Activated naive CD4-positive, alpha-beta T cell treated with anti-CD3 and anti-CD28 coated beads, Interleukin-2, amount 50 U/mL, for 24 hours (primary cell): ENCODE results near the gene ULBP3.

ENCODE experiments used
- H3K27ac Mint-ChIP-seq: one replicate; pipeline ENCODE4 v1.8.0; 2021; ENCODE audit warnings: mild to moderate bottlenecking, mixed read lengths
- H3K27me3 Mint-ChIP-seq: one replicate; pipeline ENCODE4 v1.8.0; 2021; ENCODE audit warnings: mixed read lengths
- H3K36me3 Mint-ChIP-seq: one replicate; pipeline ENCODE4 v1.8.0; 2021; ENCODE audit warnings: mixed read lengths
- H3K4me1 Mint-ChIP-seq: one replicate; pipeline ENCODE4 v1.8.0; 2021; ENCODE audit warnings: mixed read lengths
- H3K4me3 Mint-ChIP-seq: one replicate; pipeline ENCODE4 v1.8.0; 2021; ENCODE audit warnings: mild to moderate bottlenecking, mixed read lengths
- H3K9me3 Mint-ChIP-seq: one replicate; pipeline ENCODE4 v1.8.0; 2021; ENCODE audit warnings: mixed read lengths

The ULBP3 gene

GRCh38 chr6:150058986-150059385 lies 9.9 kb downstream of the ULBP3 start:
- Mint-ChIP-seq H3K27ac (no peak overlapping the region), H3K4me3 (no peak overlapping the region), H3K4me1 (peaks cover 8% of the 10 kb centered on the region), H3K36me3 (peaks cover 6% of the 10 kb centered on the region), H3K27me3 (peaks cover 28% of the 10 kb centered on the region), H3K9me3 (no peaks in the 10 kb centered on the region)

DNA sequence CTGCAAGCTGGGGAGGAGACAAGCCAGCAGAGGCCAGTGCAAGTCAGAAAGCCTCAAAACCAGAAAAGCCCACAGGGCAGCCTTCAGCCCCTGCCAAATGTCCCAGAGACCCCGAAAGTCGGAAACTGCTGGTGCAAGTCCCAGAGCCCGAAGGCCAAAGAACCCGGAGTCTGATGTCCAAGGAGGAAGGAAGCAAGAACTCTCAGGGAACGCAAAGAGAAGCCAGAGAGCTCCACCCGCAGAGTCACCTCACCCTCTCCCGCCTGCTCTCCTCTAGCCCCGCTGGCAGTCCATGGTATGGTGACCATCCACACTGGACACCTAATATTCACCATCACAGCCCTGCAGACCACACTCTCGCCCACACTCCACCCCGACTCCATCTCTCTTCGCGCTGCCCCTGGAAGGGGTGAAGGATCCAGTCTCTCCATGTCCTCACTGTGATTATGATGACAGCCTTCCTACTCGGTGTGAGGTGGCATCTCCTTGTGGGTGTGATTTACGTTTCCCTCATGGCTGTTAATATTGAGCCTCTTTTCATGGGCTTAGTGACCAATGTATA lies 10.6 kb downstream of the ULBP3 start:
- no peak overlapping the region for H3K27ac Mint-ChIP-seq
- peaks cover 8% of the 10 kb centered on the region for H3K4me1 Mint-ChIP-seq
- peaks cover 5% of the 10 kb centered on the region for H3K36me3 Mint-ChIP-seq
- peaks cover 32% of the 10 kb centered on the region for H3K27me3 Mint-ChIP-seq
- no peak overlapping the region for H3K4me3 Mint-ChIP-seq
- no peaks in the 10 kb centered on the region for H3K9me3 Mint-ChIP-seq

- H3K4me1 Mint-ChIP-seq = peaks cover 8% of the 10 kb centered on the region
- H3K36me3 Mint-ChIP-seq = peaks cover 5% of the 10 kb centered on the region
- H3K9me3 Mint-ChIP-seq = no peaks in the 10 kb centered on the region
- no peak overlapping the region for H3K27ac Mint-ChIP-seq
- H3K4me3 Mint-ChIP-seq = no peak overlapping the region
- H3K27me3 Mint-ChIP-seq = peaks cover 38% of the 10 kb centered on the region
These were observed 11.4 kb downstream of the ULBP3 start for GRCh38 chr6:150057501-150057951.

- Mint-ChIP-seq H3K36me3 (peaks cover 8% of the 10 kb centered on the region), H3K4me1 (peaks cover 8% of the 10 kb centered on the region), H3K4me3 (no peak overlapping the region), H3K27me3 (peaks cover 42% of the 10 kb centered on the region), H3K27ac (no peak overlapping the region), H3K9me3 (no peaks in the 10 kb centered on the region)
These were observed 12.0 kb downstream of the ULBP3 start for GRCh38 chr6:150056916-150057315.

GRCh38 chr6:150056156-150056555 lies 12.8 kb downstream of the ULBP3 start:
- no peak overlapping the region for H3K27ac Mint-ChIP-seq
- H3K9me3 Mint-ChIP-seq = no peaks in the 10 kb centered on the region
- H3K36me3 Mint-ChIP-seq = peaks cover 8% of the 10 kb centered on the region

GRCh38 chr6:150055131-150055530 lies 13.8 kb downstream of the ULBP3 start:
- H3K27me3 Mint-ChIP-seq = peaks cover 50% of the 10 kb centered on the region
- H3K4me1 Mint-ChIP-seq = peaks cover 6% of the 10 kb centered on the region
- H3K9me3 Mint-ChIP-seq = no peaks in the 10 kb centered on the region
- no peak overlapping the region for H3K4me3 Mint-ChIP-seq
- peaks cover 8% of the 10 kb centered on the region for H3K36me3 Mint-ChIP-seq
- no peak overlapping the region for H3K27ac Mint-ChIP-seq

More at GRCh38 chr6:150056156-150056555, 12.8 kb downstream of the ULBP3 start:
- Mint-ChIP-seq H3K4me3 (no peak overlapping the region), H3K27me3 (peaks cover 44% of the 10 kb centered on the region), H3K4me1 (peaks cover 8% of the 10 kb centered on the region)

DNA sequence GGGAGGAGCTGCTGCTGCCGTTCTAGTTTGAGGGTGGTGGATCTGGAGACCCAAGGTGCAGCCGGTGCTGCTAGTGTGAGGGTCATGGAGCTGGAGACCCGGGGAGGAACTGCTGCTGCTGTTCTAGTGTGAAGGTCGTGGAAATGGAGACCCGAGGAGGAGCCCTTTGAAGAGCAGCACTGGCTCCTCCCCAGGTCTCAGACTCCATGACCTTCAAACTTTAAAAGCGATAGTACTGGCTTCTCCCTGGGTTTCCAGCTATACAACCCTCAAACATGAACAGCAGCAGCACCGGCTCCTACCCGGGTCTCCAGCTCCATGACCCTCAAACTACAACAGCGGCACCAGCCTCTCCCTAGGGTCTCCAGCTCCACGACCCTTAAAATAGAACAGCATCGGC lies 15.5 kb downstream of the ULBP3 start:
- Mint-ChIP-seq H3K27ac (no peak overlapping the region), H3K27me3 (peaks cover 44% of the 10 kb centered on the region), H3K36me3 (peaks cover 6% of the 10 kb centered on the region), H3K4me1 (no peaks in the 10 kb centered on the region), H3K4me3 (no peak overlapping the region), H3K9me3 (no peaks in the 10 kb centered on the region)

DNA sequence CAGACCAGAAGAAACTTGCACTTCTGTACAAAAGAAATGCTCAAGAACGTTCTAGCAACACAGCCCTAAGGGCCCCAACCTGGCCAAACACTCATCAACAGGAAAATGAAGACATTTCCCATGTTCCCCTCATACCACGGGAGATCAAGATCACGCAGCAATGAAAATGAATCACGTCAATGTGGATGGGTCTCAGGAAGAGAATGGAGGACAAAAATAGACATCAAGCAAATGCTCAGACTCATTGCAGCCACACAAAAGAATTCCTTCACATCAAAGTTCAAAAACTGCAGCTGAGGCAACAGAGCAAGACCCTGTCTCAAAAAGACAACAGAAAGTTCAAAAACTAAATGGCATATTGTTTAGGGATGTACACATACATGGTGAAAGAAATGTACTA lies 18.1 kb downstream of the ULBP3 start:
- Mint-ChIP-seq H3K27ac (no peak overlapping the region), H3K27me3 (peaks cover 50% of the 10 kb centered on the region), H3K4me1 (no peaks in the 10 kb centered on the region), H3K4me3 (no peak overlapping the region), H3K9me3 (no peaks in the 10 kb centered on the region), H3K36me3 (peaks cover 7% of the 10 kb centered on the region)

DNA sequence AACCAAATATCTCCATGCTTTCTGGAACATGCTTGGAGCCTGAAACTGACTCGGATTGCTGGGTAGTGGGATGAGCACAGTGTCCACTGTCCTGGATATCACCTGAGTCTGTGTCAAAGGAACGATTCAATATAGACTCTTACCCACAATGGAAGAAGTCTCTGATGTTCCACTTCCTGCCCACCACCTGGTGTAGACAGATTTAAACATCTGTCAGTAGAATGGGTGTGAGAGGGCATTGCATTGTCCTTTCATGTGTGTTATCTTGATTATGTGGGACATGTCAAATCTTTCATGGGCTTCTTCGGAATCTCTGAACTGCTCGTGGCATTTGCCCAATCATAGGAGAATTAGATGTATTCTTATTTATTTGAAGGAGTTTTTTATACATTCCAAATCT lies 20.8 kb downstream of the ULBP3 start:
- Mint-ChIP-seq H3K36me3 (peaks cover 4% of the 10 kb centered on the region), H3K27me3 (peaks cover 28% of the 10 kb centered on the region), H3K4me3 (no peak overlapping the region), H3K27ac (no peak overlapping the region), H3K4me1 (no peaks in the 10 kb centered on the region), H3K9me3 (no peaks in the 10 kb centered on the region)

- H3K4me1 Mint-ChIP-seq = no peaks in the 10 kb centered on the region
- H3K27ac Mint-ChIP-seq = no peak overlapping the region
- peaks cover 21% of the 10 kb centered on the region for H3K27me3 Mint-ChIP-seq
- no peaks in the 10 kb centered on the region for H3K9me3 Mint-ChIP-seq
- no peak overlapping the region for H3K4me3 Mint-ChIP-seq
- H3K36me3 Mint-ChIP-seq = peaks cover 1% of the 10 kb centered on the region
These were observed 22.0 kb downstream of the ULBP3 start for GRCh38 chr6:150046943-150047342.

- peaks cover 1% of the 10 kb centered on the region for H3K36me3 Mint-ChIP-seq
- H3K27ac Mint-ChIP-seq = no peak overlapping the region
- no peaks in the 10 kb centered on the region for H3K9me3 Mint-ChIP-seq
- H3K4me1 Mint-ChIP-seq = no peaks in the 10 kb centered on the region
- H3K27me3 Mint-ChIP-seq = peaks cover 21% of the 10 kb centered on the region
- H3K4me3 Mint-ChIP-seq = no peak overlapping the region
These were observed 24.2 kb downstream of the ULBP3 start for GRCh38 chr6:150044621-150045145.

GRCh38 chr6:150043501-150044412 lies 25.2 kb downstream of the ULBP3 start:
- H3K27ac Mint-ChIP-seq = no peak overlapping the region
- H3K9me3 Mint-ChIP-seq = no peaks in the 10 kb centered on the region
- no peak overlapping the region for H3K4me3 Mint-ChIP-seq
- peaks cover 25% of the 10 kb centered on the region for H3K27me3 Mint-ChIP-seq
- no peaks in the 10 kb centered on the region for H3K4me1 Mint-ChIP-seq
- H3K36me3 Mint-ChIP-seq = peaks cover 1% of the 10 kb centered on the region

GRCh38 chr6:150043096-150043495 lies 25.8 kb downstream of the ULBP3 start:
- H3K27ac Mint-ChIP-seq = no peak overlapping the region
- no peaks in the 10 kb centered on the region for H3K9me3 Mint-ChIP-seq
- peaks cover 4% of the 10 kb centered on the region for H3K4me1 Mint-ChIP-seq
- H3K36me3 Mint-ChIP-seq = peaks cover 1% of the 10 kb centered on the region
- H3K27me3 Mint-ChIP-seq = peaks cover 26% of the 10 kb centered on the region
- no peak overlapping the region for H3K4me3 Mint-ChIP-seq

DNA sequence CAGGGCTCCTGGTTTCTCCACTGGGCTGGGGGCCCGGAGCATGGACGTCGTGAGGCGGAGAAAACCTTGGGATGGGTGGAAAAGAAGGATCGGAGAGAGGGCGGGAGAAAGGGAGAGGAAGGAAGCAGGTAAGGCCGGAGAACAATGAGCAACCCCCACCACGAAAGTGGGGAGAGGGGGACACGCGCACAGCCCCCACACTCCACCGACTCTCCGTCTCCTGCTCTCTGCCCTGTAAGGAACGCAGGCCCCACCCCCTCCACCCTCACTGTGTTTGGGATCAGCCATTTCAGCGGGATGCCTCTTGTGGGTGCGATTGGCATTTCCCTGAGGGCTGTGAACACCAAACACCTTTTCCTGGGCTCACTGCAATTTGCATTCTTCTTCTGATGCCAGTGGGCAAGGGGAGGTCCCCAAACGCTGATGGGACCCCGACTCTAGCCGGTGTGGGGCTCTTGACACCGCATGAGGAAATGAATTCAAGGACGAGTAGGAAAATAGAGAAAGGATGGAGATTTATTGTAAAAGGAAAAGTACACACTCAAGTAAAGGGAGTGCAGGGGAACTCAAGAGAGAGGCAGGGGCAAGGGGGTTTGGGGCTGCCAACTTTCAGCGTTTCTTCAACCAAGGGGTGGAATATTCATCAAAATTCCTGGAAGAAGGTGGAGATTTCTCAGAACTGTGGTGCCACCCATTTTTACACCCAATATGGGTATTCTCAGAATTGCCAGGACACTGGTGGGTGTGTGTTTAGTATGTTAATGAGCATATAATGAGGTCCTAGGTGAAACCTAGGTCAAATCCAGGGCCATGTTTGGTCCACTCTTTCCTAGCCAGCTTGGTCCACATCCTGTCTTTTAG lies 30.5 kb downstream of the ULBP3 start:
- Mint-ChIP-seq H3K36me3 (no peaks in the 10 kb centered on the region), H3K27me3 (peaks cover 38% of the 10 kb centered on the region), H3K9me3 (no peaks in the 10 kb centered on the region), H3K4me3 (no peak overlapping the region), H3K4me1 (peaks cover 11% of the 10 kb centered on the region), H3K27ac (no peak overlapping the region)

GRCh38 chr6:150037526-150038201 lies 31.3 kb downstream of the ULBP3 start:
- peak overlapping the region; percentile 76 for H3K4me3 Mint-ChIP-seq
- peaks cover 11% of the 10 kb centered on the region for H3K4me1 Mint-ChIP-seq
- no peaks in the 10 kb centered on the region for H3K9me3 Mint-ChIP-seq
- no peaks in the 10 kb centered on the region for H3K36me3 Mint-ChIP-seq
- H3K27me3 Mint-ChIP-seq = peaks cover 38% of the 10 kb centered on the region
- H3K27ac Mint-ChIP-seq = no peak overlapping the region
